Activated CD4-positive, alpha-beta T cell treated with anti-CD3 and anti-CD28 coated beads for 24 hours (primary cell): ENCODE data around the gene CTSF.

ENCODE experiments used
- DNase-seq, 2 donors: peaks; one replicate each; pipeline ENCODE4 v3.0.0-alpha.2; 2020; ENCODE audit warnings: low read depth in 2 of 2

The CTSF gene

DNA sequence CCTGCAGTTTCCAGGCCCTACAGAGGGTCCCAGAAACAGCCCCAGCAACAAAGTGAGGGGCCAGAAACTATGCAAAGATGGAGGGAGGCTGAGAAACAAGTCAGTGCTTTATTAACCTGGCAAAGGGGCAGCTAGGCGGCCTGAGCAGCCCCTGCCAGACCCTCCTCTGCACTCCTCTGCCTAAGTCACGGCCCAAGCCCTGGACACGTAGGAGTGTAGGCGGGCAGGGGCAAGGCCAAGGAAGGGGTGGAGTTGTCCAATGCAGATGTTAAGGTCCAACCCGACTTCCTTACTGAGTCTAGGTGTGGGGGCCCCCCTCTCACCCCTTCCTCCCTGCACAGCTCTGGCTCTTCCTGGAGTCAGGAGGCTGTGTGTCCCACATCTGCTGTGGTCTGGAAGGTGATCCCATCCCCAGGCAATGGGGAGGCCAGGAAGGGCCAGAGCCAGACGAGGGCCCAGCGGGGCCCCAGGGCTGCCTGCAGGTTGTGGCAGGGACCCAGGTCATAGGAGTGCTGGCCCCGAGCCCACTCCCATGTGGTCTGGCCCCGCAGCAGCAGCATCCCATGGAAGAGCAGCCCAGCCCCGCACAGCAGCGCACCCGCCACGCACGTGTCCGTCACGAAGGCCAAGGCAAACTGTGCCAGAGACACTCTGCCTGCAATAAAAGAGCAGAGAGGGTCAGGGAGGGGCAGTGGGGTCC lies 29.1 kb downstream of the CTSF start:
- no peak for DNase-seq

DNA sequence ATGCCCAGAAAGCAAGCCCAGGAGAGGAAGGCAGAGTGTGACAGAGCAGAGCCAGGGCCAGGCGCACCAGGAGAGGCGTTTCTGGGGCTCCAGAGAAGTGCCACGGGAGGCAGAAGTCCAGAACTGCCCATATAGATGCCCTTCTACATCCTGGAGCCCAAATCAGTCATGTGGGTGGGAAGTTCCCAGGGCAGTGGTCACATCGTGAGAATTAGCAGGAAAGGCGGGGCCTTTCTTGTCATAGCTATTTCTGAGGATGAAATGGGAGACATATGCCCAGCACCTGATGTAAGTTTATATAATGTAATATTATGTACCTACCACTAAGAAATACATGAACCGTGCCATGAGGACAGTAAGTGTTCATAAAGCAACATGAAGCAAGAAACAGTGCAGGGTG lies 35.6 kb downstream of the CTSF start:
- DNase-seq, result no peak

DNA sequence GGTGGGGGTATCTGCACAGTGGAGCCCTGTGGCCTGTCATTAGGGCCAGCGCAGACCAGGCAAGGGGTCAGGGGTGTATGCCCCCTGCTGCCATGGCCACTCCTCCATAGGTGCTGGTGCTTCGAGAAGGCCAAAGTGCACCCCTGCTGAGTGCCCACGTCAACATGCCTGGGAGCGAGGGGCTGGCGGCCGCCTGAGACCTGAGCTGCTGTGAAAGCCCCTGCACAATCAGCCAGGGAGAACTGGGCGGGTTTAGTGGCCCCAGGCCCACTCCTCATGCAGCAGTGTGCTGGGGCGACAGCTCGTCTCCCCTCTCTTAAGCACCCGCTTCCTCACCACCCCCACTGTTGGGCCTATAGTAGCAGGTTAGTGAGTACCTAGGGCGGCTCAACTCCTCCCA lies 36.6 kb downstream of the CTSF start:
- DNase-seq, result no peak

DNA sequence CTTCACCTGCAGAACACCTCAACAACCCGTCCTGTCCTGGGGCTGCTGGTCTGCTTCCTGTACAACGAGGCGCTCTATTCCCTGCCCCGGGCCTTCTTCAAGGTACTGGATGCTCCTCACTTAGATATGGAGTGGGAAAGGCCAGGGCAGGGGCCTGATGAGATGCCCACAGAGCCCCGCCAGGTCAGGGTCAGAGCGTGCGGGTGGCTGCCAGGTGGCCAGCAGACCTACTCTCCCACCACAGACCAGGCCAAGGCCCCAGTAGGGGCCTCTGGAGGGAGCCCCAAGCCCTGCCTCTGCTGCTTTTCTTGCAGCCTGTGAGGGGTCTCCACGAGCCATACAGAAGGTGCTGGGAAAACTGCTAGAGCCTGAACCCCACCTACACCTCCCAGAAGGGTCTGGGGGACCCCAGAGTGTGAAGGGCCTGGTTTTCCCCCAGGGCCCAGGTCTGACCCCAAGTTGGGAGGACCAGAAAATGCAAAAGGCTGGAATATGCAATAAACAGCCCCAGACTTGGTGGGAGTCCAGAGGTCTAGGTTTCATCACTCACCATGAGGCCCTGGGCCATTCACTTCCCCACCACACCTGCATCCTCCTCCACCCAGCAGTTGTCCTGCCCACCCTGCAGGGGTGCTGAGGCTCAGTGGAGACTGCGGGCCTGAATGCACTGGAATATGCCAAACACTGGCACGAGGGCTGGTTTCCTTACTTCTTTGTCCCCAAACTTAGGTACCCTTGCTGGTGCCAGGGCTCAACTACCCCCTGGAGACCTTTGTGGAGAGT lies 37.3 kb downstream of the CTSF start:
- no peak for DNase-seq

GRCh38 chr11:66529655-66530054 lies 38.8 kb downstream of the CTSF start:
- no peak for DNase-seq

DNA sequence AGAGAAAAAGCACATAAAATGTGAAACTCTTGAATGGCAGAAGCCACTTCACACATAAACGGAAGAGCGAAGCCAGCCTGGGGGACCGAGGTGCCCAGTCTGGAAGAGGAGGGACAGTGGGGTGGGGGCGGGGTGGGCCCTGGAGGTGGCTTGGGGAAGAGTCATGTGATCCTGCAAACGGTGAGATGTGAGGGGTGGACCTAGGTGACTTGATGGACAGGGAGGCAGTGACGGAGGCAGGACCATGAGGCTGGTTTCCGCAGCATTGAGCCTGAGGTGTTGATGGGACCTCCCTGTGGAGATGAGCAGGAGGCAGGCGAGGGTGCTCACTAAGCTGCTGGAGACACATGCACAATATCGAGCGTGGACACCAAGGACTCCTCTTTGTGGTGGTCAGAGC lies 39.3 kb downstream of the CTSF start:
- no peak for DNase-seq

DNA sequence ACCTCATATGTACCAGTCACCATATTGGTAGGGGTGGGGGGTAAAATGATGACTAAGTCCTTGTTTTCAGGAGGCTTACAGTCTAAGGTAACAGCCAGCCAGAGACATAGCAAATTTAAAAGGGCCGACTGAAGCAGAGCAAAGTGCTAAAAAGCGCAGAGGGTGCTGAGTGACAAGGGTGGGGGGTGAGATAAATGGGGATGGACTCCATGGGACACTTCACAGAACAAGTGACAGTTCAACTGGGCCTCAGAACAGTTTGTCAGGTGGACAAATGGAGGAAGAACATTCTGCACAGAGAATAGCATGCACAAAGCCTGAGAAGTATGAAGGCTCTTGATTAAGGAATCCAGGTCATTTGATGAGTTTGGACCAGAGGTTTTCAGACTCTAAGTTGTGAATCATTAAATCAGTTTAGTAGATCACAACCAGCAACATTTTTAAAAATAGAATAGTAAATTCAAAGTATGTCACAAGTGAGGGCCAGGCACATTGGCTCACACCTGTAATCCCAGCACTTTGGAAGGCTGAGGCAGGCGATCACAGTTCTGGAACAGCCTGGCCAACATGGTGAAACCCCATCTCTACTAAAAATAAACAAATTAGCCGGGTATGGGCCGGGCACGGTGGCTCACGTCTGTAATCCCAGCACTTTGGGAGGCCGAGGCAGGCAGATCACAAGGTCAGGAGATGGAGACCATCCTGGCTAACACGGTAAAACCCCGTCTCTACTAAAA lies 43.9 kb downstream of the CTSF start:
- no peak for DNase-seq

DNA sequence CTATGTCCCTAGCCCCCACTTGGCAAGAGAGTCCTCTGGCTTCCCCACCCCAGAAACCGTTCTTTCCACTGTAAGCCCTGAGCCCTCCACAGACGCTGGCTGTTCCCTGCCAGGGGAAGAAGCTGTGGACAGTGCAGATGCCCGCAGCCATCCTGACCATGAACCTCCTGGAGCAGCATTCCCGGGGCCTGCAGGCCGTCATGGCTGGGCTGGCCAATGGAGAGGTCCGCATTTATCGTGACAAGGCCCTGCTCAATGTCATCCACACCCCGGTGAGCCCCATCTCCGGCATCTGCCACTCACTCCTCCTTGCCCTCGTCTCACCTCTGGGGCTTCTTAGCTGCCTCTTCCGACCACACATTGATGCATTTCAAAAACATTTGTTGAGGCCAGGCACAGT lies 44.8 kb downstream of the CTSF start:
- no peak for DNase-seq
